SJSA1 (cell line): ENCODE measurements around the gene ATP6V1F. TPM values are rescaled to one million over a fixed set of nuclear protein-coding genes. Genes with fewer than 3 reads are reported as not detected.

Experiments used
- DNase-seq, 2 experiments: peaks; one replicate each; pipeline ENCODE4 v3.0.0-alpha.2; 2015 to 2020; ENCODE audit warnings: low spot score in 2 of 2, low read depth in 1 of 2
- H3K27ac ChIP-seq: fragments of 250-450 bp; sonication (Bioruptor Pico); 2 replicates; pipeline ENCODE4 v1.5.1; 2020; ENCODE audit warnings: mild to moderate bottlenecking, moderate library complexity
- H3K27me3 ChIP-seq: fragments of 250-450 bp; sonication (Bioruptor Pico); replicated peaks from 2 replicates; pipeline ENCODE4 v1.5.1; 2020; ENCODE audit warnings: mild to moderate bottlenecking, moderate library complexity
- H3K36me3 ChIP-seq: fragments of 250-450 bp; sonication (Bioruptor Pico); 2 replicates; pipeline ENCODE4 v1.5.1; 2020; ENCODE audit warnings: mild to moderate bottlenecking
- H3K4me1 ChIP-seq: fragments of 250-450 bp; sonication (Bioruptor Pico); replicated peaks from 2 replicates; pipeline ENCODE4 v1.6.1; 2021; ENCODE audit warnings: mild to moderate bottlenecking
- H3K4me3 ChIP-seq: fragments of 250-450 bp; sonication (Bioruptor Pico); 2 replicates; pipeline ENCODE4 v1.5.1; 2020; ENCODE audit warnings: mild to moderate bottlenecking
- H3K9me3 ChIP-seq: fragments of 250-450 bp; sonication (Bioruptor Pico); replicated peaks from 2 replicates; pipeline ENCODE4 v1.5.1; 2020; ENCODE audit warnings: mild to moderate bottlenecking
- total RNA-seq: library from RNA; depleted of rRNA; stranded (reverse); fragments of >200 nt; shearing (Covaris generic); gene quantifications from 2 replicates; pipeline ENCODE4 v1.2.3, GENCODE V29; 2014

Gene ATP6V1F
- total RNA-seq, 1 experiment from 2014 or later = 96.2 TPM

GRCh38 chr7:128839751-128840177 is 22.9 kb upstream of the ATP6V1F start:
- H3K27ac ChIP-seq = no peak overlapping the region
- no peak overlapping the region for H3K4me3 ChIP-seq
- no peak for DNase-seq
- no peaks in the 10 kb centered on the region for H3K27me3 ChIP-seq
- peaks cover 6% of the 10 kb centered on the region for H3K4me1 ChIP-seq
- H3K9me3 ChIP-seq = no peaks in the 10 kb centered on the region
- H3K36me3 ChIP-seq = peaks cover 96% of the 10 kb centered on the region

DNA sequence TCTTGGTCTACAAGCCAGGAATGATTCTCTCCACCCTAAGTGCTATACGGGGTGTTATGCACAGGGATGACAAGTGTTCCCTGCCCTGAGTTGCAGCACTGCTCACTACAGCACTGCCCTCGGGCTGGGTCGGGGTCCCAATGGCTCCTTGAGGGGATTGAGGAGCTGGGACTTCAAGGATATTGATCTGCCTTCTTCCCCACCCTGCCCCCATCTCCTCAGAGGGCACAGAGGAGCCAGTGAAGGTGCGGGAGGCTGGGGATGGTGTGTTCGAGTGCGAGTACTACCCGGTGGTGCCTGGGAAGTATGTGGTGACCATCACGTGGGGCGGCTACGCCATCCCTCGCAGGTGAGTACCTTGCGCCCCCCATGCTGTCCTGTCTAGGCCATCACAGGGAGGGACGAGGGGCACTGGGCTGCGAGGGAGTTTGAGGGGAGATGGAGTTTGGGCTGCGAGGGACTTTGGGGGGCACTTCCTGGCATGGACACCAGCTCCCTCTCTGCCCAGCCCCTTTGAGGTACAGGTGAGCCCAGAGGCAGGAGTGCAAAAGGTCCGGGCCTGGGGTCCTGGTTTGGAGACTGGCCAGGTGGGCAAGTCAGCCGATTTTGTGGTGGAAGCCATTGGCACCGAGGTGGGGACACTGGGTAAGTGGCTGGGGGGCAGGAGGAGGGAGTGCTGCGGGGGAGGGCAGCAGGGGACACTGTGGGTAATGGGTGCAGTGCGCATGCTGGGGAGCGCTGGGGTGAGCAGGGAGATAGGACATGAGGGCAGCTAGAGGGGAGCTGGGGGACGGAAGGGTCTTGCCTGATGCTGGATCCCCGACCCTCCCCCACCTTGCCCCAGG is 22.1 kb upstream of the ATP6V1F start:
- Histone ChIP-seq H3K27me3 (no peaks in the 10 kb centered on the region), H3K4me1 (peaks cover 6% of the 10 kb centered on the region), H3K36me3 (peaks cover 96% of the 10 kb centered on the region), H3K9me3 (no peaks in the 10 kb centered on the region), H3K4me3 (no peak overlapping the region), H3K27ac (no peak overlapping the region)
- peak in 1 of 2 experiments; percentile 37 for DNase-seq

DNA sequence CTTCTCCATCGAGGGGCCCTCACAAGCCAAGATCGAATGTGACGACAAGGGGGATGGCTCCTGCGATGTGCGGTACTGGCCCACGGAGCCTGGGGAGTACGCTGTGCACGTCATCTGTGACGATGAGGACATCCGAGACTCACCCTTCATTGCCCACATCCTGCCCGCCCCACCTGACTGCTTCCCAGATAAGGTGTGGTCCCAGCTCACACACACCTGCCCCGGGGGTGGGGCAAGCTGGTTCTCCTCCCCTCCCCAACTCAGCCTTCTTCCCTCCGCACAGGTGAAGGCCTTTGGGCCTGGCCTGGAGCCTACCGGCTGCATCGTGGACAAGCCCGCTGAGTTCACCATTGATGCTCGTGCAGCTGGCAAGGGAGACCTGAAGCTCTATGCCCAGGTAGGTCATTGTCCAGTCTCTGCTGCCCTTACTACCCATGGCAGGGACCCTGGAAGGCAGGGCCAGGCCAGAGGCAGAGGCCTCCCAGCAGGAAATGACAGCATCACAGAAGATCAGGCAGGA is 21.4 kb upstream of the ATP6V1F start:
- peak in 1 of 2 experiments; percentile 39 for DNase-seq
- H3K27ac ChIP-seq = no peak overlapping the region
- peaks cover 94% of the 10 kb centered on the region for H3K36me3 ChIP-seq
- no peaks in the 10 kb centered on the region for H3K9me3 ChIP-seq
- no peak overlapping the region for H3K4me3 ChIP-seq
- H3K27me3 ChIP-seq = no peaks in the 10 kb centered on the region
- peaks cover 6% of the 10 kb centered on the region for H3K4me1 ChIP-seq

- peak; percentile 31 to 75 for DNase-seq
- H3K36me3 ChIP-seq = peaks cover 96% of the 10 kb centered on the region
- no peaks in the 10 kb centered on the region for H3K27me3 ChIP-seq
- no peaks in the 10 kb centered on the region for H3K9me3 ChIP-seq
- peaks cover 6% of the 10 kb centered on the region for H3K4me1 ChIP-seq
- no peak overlapping the region for H3K4me3 ChIP-seq
- H3K27ac ChIP-seq = no peak overlapping the region
Measured at GRCh38 chr7:128841921-128842673, 20.6 kb upstream of the ATP6V1F start.

DNA sequence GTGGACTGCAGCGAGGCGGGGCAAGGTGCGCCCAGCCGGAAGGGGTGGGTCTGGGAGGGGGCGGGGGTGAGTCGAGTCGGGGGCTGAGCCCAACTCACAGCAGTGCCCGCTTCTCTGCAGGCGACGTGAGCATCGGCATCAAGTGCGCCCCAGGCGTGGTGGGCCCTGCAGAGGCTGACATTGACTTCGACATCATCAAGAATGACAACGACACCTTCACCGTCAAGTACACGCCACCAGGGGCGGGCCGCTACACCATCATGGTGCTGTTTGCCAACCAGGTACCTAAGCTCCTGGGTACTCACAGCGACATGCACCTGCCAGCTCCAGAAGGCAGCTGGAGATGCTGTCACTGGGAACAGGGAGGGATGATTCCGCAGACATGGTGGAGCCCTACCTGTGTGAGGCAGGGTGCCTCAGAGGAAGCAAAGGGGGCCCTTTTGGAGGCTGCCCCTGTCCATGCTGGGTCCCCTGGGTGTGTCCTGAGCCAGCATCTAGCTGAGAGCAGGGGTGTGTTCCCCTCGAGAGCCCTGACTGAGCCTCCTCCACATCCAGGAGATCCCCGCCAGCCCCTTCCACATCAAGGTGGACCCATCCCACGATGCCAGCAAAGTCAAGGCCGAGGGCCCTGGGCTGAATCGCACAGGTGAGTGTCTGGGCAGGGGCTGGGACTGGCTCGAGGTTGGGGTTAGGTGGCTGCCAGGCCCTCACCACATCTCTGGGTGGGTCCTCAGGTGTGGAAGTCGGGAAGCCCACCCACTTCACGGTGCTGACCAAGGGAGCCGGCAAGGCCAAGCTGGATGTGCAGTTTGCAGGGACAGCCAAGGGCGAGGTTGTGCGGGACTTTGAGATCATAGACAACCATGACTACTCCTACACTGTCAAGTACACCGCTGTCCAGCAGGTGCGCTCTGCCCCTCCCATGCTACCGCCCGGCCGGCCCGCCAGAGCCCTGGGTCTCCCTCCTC is 19.7 kb upstream of the ATP6V1F start:
- Histone ChIP-seq H3K27me3 (no peaks in the 10 kb centered on the region), H3K4me1 (peaks cover 6% of the 10 kb centered on the region), H3K9me3 (no peaks in the 10 kb centered on the region), H3K27ac (no peak overlapping the region), H3K36me3 (peaks cover 96% of the 10 kb centered on the region), H3K4me3 (no peak overlapping the region)
- peak in 1 of 2 experiments; percentile 45 for DNase-seq

- no peak for DNase-seq
- H3K4me3 ChIP-seq = no peak overlapping the region
- H3K27me3 ChIP-seq = no peaks in the 10 kb centered on the region
- H3K9me3 ChIP-seq = no peaks in the 10 kb centered on the region
- peaks cover 92% of the 10 kb centered on the region for H3K36me3 ChIP-seq
- peaks cover 6% of the 10 kb centered on the region for H3K4me1 ChIP-seq
- no peak overlapping the region for H3K27ac ChIP-seq
Measured at GRCh38 chr7:128843938-128844621, 18.6 kb upstream of the ATP6V1F start.

DNA sequence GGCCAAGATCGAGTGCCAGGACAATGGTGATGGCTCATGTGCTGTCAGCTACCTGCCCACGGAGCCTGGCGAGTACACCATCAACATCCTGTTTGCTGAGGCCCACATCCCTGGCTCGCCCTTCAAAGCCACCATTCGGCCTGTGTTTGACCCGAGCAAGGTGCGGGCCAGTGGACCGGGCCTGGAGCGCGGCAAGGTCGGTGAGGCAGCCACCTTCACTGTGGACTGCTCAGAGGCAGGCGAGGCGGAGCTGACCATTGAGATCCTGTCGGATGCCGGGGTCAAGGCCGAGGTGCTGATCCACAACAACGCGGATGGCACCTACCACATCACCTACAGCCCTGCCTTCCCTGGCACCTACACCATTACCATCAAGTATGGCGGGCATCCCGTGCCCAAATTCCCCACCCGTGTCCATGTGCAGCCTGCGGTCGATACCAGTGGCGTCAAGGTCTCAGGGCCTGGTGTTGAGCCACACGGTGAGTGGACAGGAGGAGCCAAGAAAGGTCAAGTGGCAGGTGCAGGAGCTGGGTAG is 17.8 kb upstream of the ATP6V1F start:
- H3K36me3 ChIP-seq = peaks cover 92% of the 10 kb centered on the region
- H3K9me3 ChIP-seq = no peaks in the 10 kb centered on the region
- H3K27me3 ChIP-seq = no peaks in the 10 kb centered on the region
- peaks cover 6% of the 10 kb centered on the region for H3K4me1 ChIP-seq
- H3K4me3 ChIP-seq = no peak overlapping the region
- DNase-seq = no peak
- no peak overlapping the region for H3K27ac ChIP-seq

DNA sequence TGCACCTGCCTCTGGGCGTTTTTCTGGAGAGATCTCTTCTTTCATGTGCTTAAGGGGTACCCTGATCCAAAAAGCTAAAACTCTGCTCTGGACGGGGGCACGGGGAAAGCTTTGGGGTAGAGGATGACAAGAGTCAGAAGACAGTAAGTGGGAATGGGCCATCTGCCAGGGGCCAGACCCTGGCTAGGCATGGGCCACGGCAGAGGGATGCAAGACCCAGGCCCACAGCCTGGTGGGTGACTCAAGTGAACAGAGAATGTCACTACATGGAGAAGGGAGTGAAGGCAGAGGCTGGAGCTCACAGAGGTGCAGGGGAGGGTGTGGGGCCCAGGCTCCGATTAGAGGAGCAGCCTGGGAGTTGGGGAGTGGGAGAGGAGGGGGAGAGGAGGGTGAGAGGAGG is 17.2 kb upstream of the ATP6V1F start:
- no peak overlapping the region for H3K27ac ChIP-seq
- peaks cover 6% of the 10 kb centered on the region for H3K4me1 ChIP-seq
- H3K9me3 ChIP-seq = no peaks in the 10 kb centered on the region
- no peak overlapping the region for H3K4me3 ChIP-seq
- no peak for DNase-seq
- peaks cover 92% of the 10 kb centered on the region for H3K36me3 ChIP-seq
- H3K27me3 ChIP-seq = no peaks in the 10 kb centered on the region

DNA sequence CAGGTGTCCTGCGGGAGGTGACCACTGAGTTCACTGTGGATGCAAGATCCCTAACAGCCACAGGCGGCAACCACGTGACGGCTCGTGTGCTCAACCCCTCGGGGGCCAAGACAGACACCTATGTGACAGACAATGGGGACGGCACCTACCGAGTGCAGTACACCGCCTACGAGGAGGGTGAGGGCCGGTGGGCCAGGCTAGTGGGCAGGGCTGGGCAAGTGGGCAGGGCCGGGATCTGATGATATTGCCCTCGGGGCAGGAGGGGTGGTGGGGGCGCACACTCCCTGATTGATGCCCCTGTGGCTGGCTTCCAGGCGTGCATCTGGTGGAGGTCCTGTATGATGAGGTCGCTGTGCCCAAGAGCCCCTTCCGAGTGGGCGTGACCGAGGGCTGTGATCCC is 16.7 kb upstream of the ATP6V1F start:
- Histone ChIP-seq H3K27ac (no peak overlapping the region), H3K36me3 (peaks cover 94% of the 10 kb centered on the region), H3K4me1 (peaks cover 5% of the 10 kb centered on the region), H3K27me3 (no peaks in the 10 kb centered on the region), H3K9me3 (no peaks in the 10 kb centered on the region), H3K4me3 (no peak overlapping the region)
- DNase-seq = no peak

- DNase-seq = no peak
- Histone ChIP-seq H3K9me3 (no peaks in the 10 kb centered on the region), H3K27me3 (no peaks in the 10 kb centered on the region), H3K4me3 (no peak overlapping the region), H3K4me1 (no peaks in the 10 kb centered on the region), H3K36me3 (peaks cover 94% of the 10 kb centered on the region), H3K27ac (no peak overlapping the region)
Measured at GRCh38 chr7:128846781-128847444, 15.7 kb upstream of the ATP6V1F start.

- H3K36me3 ChIP-seq = peaks cover 94% of the 10 kb centered on the region
- no peaks in the 10 kb centered on the region for H3K9me3 ChIP-seq
- H3K27me3 ChIP-seq = no peaks in the 10 kb centered on the region
- H3K4me3 ChIP-seq = no peak overlapping the region
- no peak overlapping the region for H3K27ac ChIP-seq
- no peak for DNase-seq
- H3K4me1 ChIP-seq = no peaks in the 10 kb centered on the region
Measured at GRCh38 chr7:128847721-128848211, 14.9 kb upstream of the ATP6V1F start.
